Neural cell (in vitro differentiated cells): ENCODE measurements around the gene HAL. TPM values are rescaled to one million over a fixed set of nuclear protein-coding genes. Genes with fewer than 3 reads are reported as not detected.

Experiments used
- H2AFZ ChIP-seq: fragments of 200-600, 300-800 bp; sonication (generic), shearing (Covaris generic); 2 replicates; pipeline ENCODE4 v1.6.0; 2014; ENCODE audit warnings: low read depth, mild to moderate bottlenecking, antibody characterized with exemption, low read length, moderate library complexity
- H3F3A ChIP-seq: fragments of 200-600 bp; shearing (Covaris generic); 2 replicates; pipeline ENCODE4 v1.6.1; 2016; ENCODE audit warnings: mild to moderate bottlenecking, moderate library complexity, mixed read lengths, antibody characterized with exemption, low read length; ENCODE audit not compliant: insufficient read depth, poor library complexity, severe bottlenecking
- H3K27ac ChIP-seq: fragments of 200-600, 300-800 bp; sonication (generic), shearing (Covaris generic); 2 replicates; pipeline ENCODE4 v1.5.1; 2014; ENCODE audit warnings: mild to moderate bottlenecking, low read length, moderate library complexity
- H3K27me3 ChIP-seq: fragments of 300-800, 200-600 bp; sonication (generic), shearing (Covaris generic); 2 replicates; pipeline ENCODE4 v1.6.0; 2014; ENCODE audit warnings: mild to moderate bottlenecking, low read depth, low read length, moderate library complexity; ENCODE audit not compliant: insufficient read depth
- H3K36me3 ChIP-seq: fragments of 300-800, 200-600 bp; sonication (generic), shearing (Covaris generic); 2 replicates; pipeline ENCODE4 v1.5.1; 2014; ENCODE audit warnings: mild to moderate bottlenecking, antibody characterized with exemption, low read length, moderate library complexity; ENCODE audit not compliant: insufficient read depth
- H3K4me2 ChIP-seq: fragments of 300-800, 200-600 bp; sonication (generic), shearing (Covaris generic); 2 replicates; pipeline ENCODE4 v1.6.0; 2014; ENCODE audit warnings: mild to moderate bottlenecking, low read length
- H3K4me3 ChIP-seq: fragments of 300-800, 200-600 bp; sonication (generic), shearing (Covaris generic); 2 replicates; pipeline ENCODE4 v1.5.1; 2014; ENCODE audit warnings: mild to moderate bottlenecking, low read length, moderate library complexity
- H3K79me2 ChIP-seq: fragments of 200-600 bp; shearing (Covaris generic); replicated peaks from 2 replicates; pipeline ENCODE4 v1.6.0; 2014; ENCODE audit warnings: mild to moderate bottlenecking, low read length, moderate library complexity; ENCODE audit not compliant: insufficient read depth
- H3K9ac ChIP-seq: fragments of 300-800, 200-600 bp; sonication (generic), shearing (Covaris generic); 2 replicates; pipeline ENCODE4 v1.6.1; 2016; ENCODE audit warnings: mild to moderate bottlenecking, low read length, mixed read lengths
- H3K9me2 ChIP-seq: fragments of 200-600 bp; shearing (Covaris generic); 2 replicates; pipeline ENCODE4 v1.6.1; 2016; ENCODE audit warnings: mild to moderate bottlenecking, low read length, mixed read lengths; ENCODE audit not compliant: insufficient read depth
- H3K9me3 ChIP-seq: fragments of 200-600, 300-800 bp; sonication (generic), shearing (Covaris generic); 2 replicates; pipeline ENCODE4 v1.6.1; 2016; ENCODE audit warnings: mild to moderate bottlenecking, mixed run types, low read length, moderate library complexity, mixed read lengths
- H4K20me1 ChIP-seq: fragments of 200-600 bp; shearing (Covaris generic); 2 replicates; pipeline ENCODE4 v1.6.1; 2016; ENCODE audit warnings: mild to moderate bottlenecking, mixed run types; ENCODE audit not compliant: insufficient read depth
- CTCF ChIP-seq: fragments of 450-650 bp; IDR thresholded peaks from 2 replicates; pipeline ENCODE4 v1.5.1; 2014; ENCODE audit warnings: antibody characterized with exemption, mild to moderate bottlenecking, moderate library complexity; ENCODE audit not compliant: poor library complexity, severe bottlenecking
- EP300 ChIP-seq: fragments of 450-650 bp; conservative IDR thresholded peaks from 2 replicates; pipeline ENCODE4 v1.6.1; 2014; ENCODE audit warnings: antibody characterized with exemption, mild to moderate bottlenecking, moderate library complexity; ENCODE audit not compliant: poor library complexity, severe bottlenecking
- EZH2 ChIP-seq: fragments of 200-600, 300-800 bp; shearing (Covaris generic), sonication (generic); IDR thresholded peaks from 2 replicates; pipeline ENCODE4 v1.6.1; 2014; ENCODE audit warnings: antibody characterized with exemption, low read length, borderline replicate concordance, mild to moderate bottlenecking; ENCODE audit not compliant: insufficient read depth, poor library complexity, severe bottlenecking
- MXI1 ChIP-seq: fragments of 450-650 bp; conservative IDR thresholded peaks from 2 replicates; pipeline ENCODE4 v1.6.1; 2014; ENCODE audit warnings: antibody characterized with exemption, mild to moderate bottlenecking; ENCODE audit not compliant: poor library complexity, severe bottlenecking
- POLR2AphosphoS5 ChIP-seq: IDR thresholded peaks from 2 replicates; pipeline ENCODE4 v1.6.1; 2012
- RAD21 ChIP-seq: fragments of 450-650 bp; conservative IDR thresholded peaks from 2 replicates; pipeline ENCODE4 v1.6.1; 2014; ENCODE audit warnings: antibody characterized with exemption, mild to moderate bottlenecking, moderate library complexity
- REST ChIP-seq: IDR thresholded peaks from 2 replicates; pipeline ENCODE4 v1.6.1; 2012; ENCODE audit warnings: borderline replicate concordance
- SMC3 ChIP-seq: fragments of 450-650 bp; conservative IDR thresholded peaks from 2 replicates; pipeline ENCODE4 v1.6.1; 2014; ENCODE audit warnings: antibody characterized with exemption, mild to moderate bottlenecking, moderate library complexity; ENCODE audit not compliant: poor library complexity
- TAF1 ChIP-seq: IDR thresholded peaks from 2 replicates; pipeline ENCODE4 v1.6.1; 2012; ENCODE audit warnings: low read depth
- polyA plus RNA-seq: library from polyadenylated mRNA; depleted of rRNA; stranded (reverse); fragments of >200 nt; gene quantifications from 2 replicates; pipeline ENCODE4 v1.2.3, GENCODE V29; 2014

HAL gene
- polyA plus RNA-seq, 1 donor from 2014 or later = not detected

- Histone ChIP-seq H3K4me3 (no peak overlapping the region), H3K9me2 (no peaks in the 10 kb centered on the region), H3K9me3 (no peaks in the 10 kb centered on the region), H3K4me2 (no peak overlapping the region), H3K9ac (no peak overlapping the region), H3K79me2 (no peaks in the 10 kb centered on the region), H4K20me1 (no peaks in the 10 kb centered on the region), H3K27me3 (no peaks in the 10 kb centered on the region), H3K27ac (no peak overlapping the region), H3F3A (no peaks in the 10 kb centered on the region), H3K36me3 (no peaks in the 10 kb centered on the region), H2AFZ (no peak overlapping the region)
- no peak for TF ChIP-seq SMC3
- TF ChIP-seq CTCF = no peak
- no peak for TF ChIP-seq EZH2
- no peak for TF ChIP-seq TAF1
- TF ChIP-seq POLR2AphosphoS5 = no peak
- TF ChIP-seq REST = no peak
- TF ChIP-seq RAD21 = no peak
These were observed 35.9 kb downstream of the HAL start for GRCh38 chr12:95960241-95960640.

DNA sequence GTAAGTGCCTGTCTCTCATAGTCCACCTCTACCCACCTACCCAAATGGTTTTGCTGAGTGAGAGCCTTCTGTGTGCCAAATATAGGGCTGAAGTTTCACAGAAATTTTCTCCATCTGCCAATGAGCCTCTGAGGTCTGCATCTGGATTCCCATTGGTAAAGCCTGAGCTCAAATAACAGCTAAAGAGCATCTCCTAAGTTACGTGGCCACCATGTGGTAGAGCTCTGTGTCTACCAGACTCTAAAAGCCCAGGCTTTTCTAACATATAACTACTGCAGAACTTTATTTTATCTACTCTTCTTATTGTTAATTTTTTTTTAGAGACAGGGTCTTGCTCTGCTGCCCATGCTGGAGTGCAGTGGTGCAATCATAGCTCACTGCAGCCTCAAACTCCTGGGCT is 37.0 kb downstream of the HAL start:
- Histone ChIP-seq H3K36me3 (no peaks in the 10 kb centered on the region), H3K79me2 (no peaks in the 10 kb centered on the region), H3K4me2 (no peak overlapping the region), H3K27me3 (no peaks in the 10 kb centered on the region), H3K9me2 (no peaks in the 10 kb centered on the region), H3K27ac (no peak overlapping the region), H3K4me3 (no peak overlapping the region), H4K20me1 (no peaks in the 10 kb centered on the region), H3K9ac (no peak overlapping the region), H3F3A (no peaks in the 10 kb centered on the region), H3K9me3 (no peaks in the 10 kb centered on the region), H2AFZ (no peak overlapping the region)
- TF ChIP-seq RAD21 (no peak), SMC3 (no peak)

GRCh38 chr12:95956557-95957145 is 39.5 kb downstream of the HAL start:
- no peak overlapping the region for H3K4me2 ChIP-seq
- no peak overlapping the region for H2AFZ ChIP-seq
- H3F3A ChIP-seq = no peaks in the 10 kb centered on the region
- no peaks in the 10 kb centered on the region for H4K20me1 ChIP-seq
- TF ChIP-seq POLR2AphosphoS5 = no peak
- TF ChIP-seq RAD21 = no peak
- TF ChIP-seq MXI1 = no peak
- TF ChIP-seq EZH2 = no peak
- TF ChIP-seq TAF1 = no peak
- no peak for TF ChIP-seq EP300
- no peak for TF ChIP-seq CTCF
- TF ChIP-seq SMC3 = no peak
- no peak for TF ChIP-seq REST
- H3K79me2 ChIP-seq = no peaks in the 10 kb centered on the region
- H3K36me3 ChIP-seq = no peaks in the 10 kb centered on the region
- H3K27me3 ChIP-seq = no peaks in the 10 kb centered on the region
- no peak overlapping the region for H3K27ac ChIP-seq
- H3K9ac ChIP-seq = no peak overlapping the region
- H3K4me3 ChIP-seq = no peak overlapping the region
- H3K9me2 ChIP-seq = no peaks in the 10 kb centered on the region
- no peaks in the 10 kb centered on the region for H3K9me3 ChIP-seq
